Heart left ventricle (tissue), 16 donors: Measurements from ENCODE around the gene MYMK. TPM values are rescaled to one million over a fixed set of nuclear protein-coding genes. Genes with fewer than 3 reads are reported as not detected.

Experiments
- ATAC-seq, 4 donors: fragments of 200-7000 bp; cut with Tn5 transposase; one replicate each; pipeline ENCODE4 v1.9.1; 2020 to 2022; ENCODE audit warnings: moderate library complexity in 4 of 4, mild to moderate bottlenecking in 3 of 4, moderate number of reproducible peaks in 1 of 4
- DNase-seq, 5 donors: peaks; one replicate each; pipeline ENCODE4 v3.0.0-alpha.2; 2020
- H3K27ac ChIP-seq, 12 donors: fragments of 200-600 bp; sonication (generic) in 4 of 12; one replicate each; pipeline versions ENCODE4 v1.5.0 to v1.8.0; 2016 to 2022; ENCODE audit warnings: mild to moderate bottlenecking in 2 of 12
- H3K27me3 ChIP-seq, 9 donors: fragments of 200-600 bp; sonication (generic) in 2 of 9; one replicate each; pipeline versions ENCODE4 v1.5.1 to v1.8.0; 2016 to 2022; ENCODE audit warnings: mild to moderate bottlenecking in 3 of 9
- H3K36me3 ChIP-seq, 9 donors: fragments of 200-600 bp; sonication (generic) in 2 of 9; one replicate each; pipeline versions ENCODE4 v1.5.0 to v1.8.0; 2018 to 2022; ENCODE audit warnings: mild to moderate bottlenecking in 2 of 9
- H3K4me1 ChIP-seq, 12 donors: fragments of 200-600 bp; sonication (generic) in 4 of 12; one replicate each; pipeline versions ENCODE4 v1.5.0 to v1.8.0; 2016 to 2022; ENCODE audit warnings: mild to moderate bottlenecking in 3 of 12
- H3K4me3 ChIP-seq, 12 donors: fragments of 200-600 bp; sonication (generic) in 4 of 12; one replicate each; pipeline versions ENCODE4 v1.5.0 to v1.8.0; 2017 to 2022; ENCODE audit warnings: mild to moderate bottlenecking in 9 of 12, moderate library complexity in 4 of 12
- H3K9me3 ChIP-seq, 12 donors: fragments of 200-600 bp; sonication (generic) in 4 of 12; one replicate each; pipeline versions ENCODE4 v1.5.0 to v1.8.0; 2016 to 2022; ENCODE audit warnings: mild to moderate bottlenecking in 1 of 12
- POLR2A ChIP-seq, 2 donors: fragments of 450-650 bp; IDR thresholded peaks; one replicate each; pipeline ENCODE4 v1.6.1; 2017; ENCODE audit warnings: antibody characterized with exemption in 2 of 2, mild to moderate bottlenecking in 2 of 2, moderate library complexity in 2 of 2
- WGBS, 4 donors: extraction: QIAGEN DNeasy Blood & Tissue Kit in 2 of 4; methylation state at CpG; one replicate each; pipeline versions ENCODE4 v1.1.5 to v1.1.7; 2013 to 2018; 5-methylcytosine and 5-hydroxymethylcytosine counted together
- intact Hi-C, 10 donors: fragments of 100-400 bp; cut with DNase I; formaldehyde crosslinking; loops; one replicate each; pipeline versions ENCODE4 v1.11.1 to v1.14.2; 2022
- polyA plus RNA-seq, 2 donors: library from polyadenylated mRNA; stranded (reverse); fragments of 200-250 nt; gene quantifications; one replicate each; pipeline ENCODE4 v1.2.3, GENCODE V29; 2013
- total RNA-seq, 9 donors: library from RNA; depleted of rRNA in 2 of 9; stranded (reverse); fragments of >200 nt in 2 of 9; fragmentation: NEBNext Ultra II Directional in 3 of 9; extraction: Animal tissue kit (Norgen Biotek cat#: 25700) in 3 of 9; gene quantifications; one replicate each; pipeline versions ENCODE4 v1.1.0 to v1.2.4, GENCODE V29; 2016 to 2023
- TF ChIP-seq, protein P1 (sequence below), 12 donors: fragments of 200-600 bp; sonication (generic) in 4 of 12; IDR thresholded peaks; one replicate each; pipeline versions ENCODE4 v1.5.0 to v1.8.0; 2018 to 2022; ENCODE audit warnings: antibody characterized with exemption in 12 of 12, mild to moderate bottlenecking in 5 of 12
- donor health status: ischemic (EF 13 %, LVEDD 7.1; RV severe dilation, severe dysfunction).
- donor health status: healthy with polysubstance abuse.
- donor health status: DM: no; HTN: yes; CAD: no.
- donor health status: DM: no; HTN: no; CAD: no.
- donor health status: ischemic (EF 25% LVEDD 6.9; RV normal size, moderate dysfunction).
- donor health status: ischemic (EF 25% LVEDD 5.7; RV mildly dilated, moderate dysfunction).
- donor health status: healthy.
- donor health status: DM: yes; HTN: yes; CAD: no.
- donor health status: ischemic (EF 35%, LVEDD 5.7; RV mildly dilated, moderate dysfunction).
- donor health status: nonischemic (EF 11% LVEDD 7.7; RV severe dilation, severe dysfunction).
- donor health status: DM: yes; HTN: yes; CAD: no.
- donor health status: PGD.
- donor health status: ischemic (EF 29% LVEDD 5.4; RV normal size, mild dysfunction).
- donor health status: nonischemic (EF 23%, LVEDD 6.1; RV moderate dilation, normal function).

The MYMK gene
- total and polyA plus RNA-seq, 11 donors: not detected

DNA sequence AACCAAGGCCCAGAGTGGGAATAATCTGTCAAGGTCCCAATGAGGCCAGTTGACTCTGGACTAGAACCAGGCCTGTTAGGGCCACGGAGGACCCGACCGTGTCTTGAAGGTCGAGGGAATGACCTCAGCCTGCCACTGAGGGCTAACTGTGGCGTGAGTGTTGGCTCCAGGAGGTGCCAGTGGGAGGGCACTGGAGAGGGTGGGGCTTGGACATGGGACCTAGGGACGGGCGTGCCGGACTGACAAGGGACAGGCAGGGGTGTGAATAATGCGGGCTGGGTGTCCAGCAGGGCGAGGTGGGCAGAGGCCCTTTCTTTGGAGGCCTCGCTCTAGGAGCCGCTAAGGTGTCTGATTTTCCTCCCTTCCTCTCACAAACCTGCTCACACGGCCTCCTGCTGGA is 17.2 kb upstream of the MYMK start:
- intact Hi-C loops: loop anchor here in 2 of 10 donors (5.0 kb wide), 2 partner anchors 35 to 135 kb away; no protein-coding TSS in a partner anchor

DNA sequence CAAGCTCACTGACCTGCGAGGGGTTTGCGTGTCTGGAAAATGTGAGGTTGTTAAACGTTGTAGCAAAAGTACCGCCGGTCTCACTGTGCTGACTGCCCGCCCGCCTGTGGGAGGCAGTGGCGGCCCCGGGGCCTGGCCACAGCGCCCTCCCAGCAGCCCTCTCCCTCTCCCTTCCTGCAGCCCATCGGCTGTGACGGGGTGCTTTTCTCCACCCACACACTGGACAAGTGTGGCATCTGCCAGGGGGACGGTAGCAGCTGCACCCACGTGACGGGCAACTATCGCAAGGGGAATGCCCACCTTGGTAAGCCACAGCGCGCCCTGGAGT is 15.9 kb upstream of the MYMK start:
- 71 to 75% (median 72%) methylated on average over 15 to 18 of the region's 18 CpGs for WGBS, 4 donors
- Histone ChIP-seq H3K9me3 (no peaks in the 10 kb centered on the region), H3K36me3 (peaks cover 0 to 36% (median 0%) of the 10 kb centered on the region in 9 donors), H3K27me3 (no peaks in the 10 kb centered on the region), H3K27ac (peak overlapping the region in 3 of 12 donors; percentile 75 to 80 (median 79)), H3K4me1 (peaks cover 0 to 62% (median 36%) of the 10 kb centered on the region in 12 donors), H3K4me3 (no peak overlapping the region)
- DNase-seq: no peak
- ATAC-seq: no peak
- intact Hi-C loops: loop anchor here in 3 of 10 donors (2.0 to 5.0 kb wide), 3 partner anchors 18 to 137 kb away; no protein-coding TSS in a partner anchor
- TF ChIP-seq, protein P1, sequence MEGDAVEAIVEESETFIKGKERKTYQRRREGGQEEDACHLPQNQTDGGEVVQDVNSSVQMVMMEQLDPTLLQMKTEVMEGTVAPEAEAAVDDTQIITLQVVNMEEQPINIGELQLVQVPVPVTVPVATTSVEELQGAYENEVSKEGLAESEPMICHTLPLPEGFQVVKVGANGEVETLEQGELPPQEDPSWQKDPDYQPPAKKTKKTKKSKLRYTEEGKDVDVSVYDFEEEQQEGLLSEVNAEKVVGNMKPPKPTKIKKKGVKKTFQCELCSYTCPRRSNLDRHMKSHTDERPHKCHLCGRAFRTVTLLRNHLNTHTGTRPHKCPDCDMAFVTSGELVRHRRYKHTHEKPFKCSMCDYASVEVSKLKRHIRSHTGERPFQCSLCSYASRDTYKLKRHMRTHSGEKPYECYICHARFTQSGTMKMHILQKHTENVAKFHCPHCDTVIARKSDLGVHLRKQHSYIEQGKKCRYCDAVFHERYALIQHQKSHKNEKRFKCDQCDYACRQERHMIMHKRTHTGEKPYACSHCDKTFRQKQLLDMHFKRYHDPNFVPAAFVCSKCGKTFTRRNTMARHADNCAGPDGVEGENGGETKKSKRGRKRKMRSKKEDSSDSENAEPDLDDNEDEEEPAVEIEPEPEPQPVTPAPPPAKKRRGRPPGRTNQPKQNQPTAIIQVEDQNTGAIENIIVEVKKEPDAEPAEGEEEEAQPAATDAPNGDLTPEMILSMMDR (IDR thresholded peaks at IDR 0.05): no peak

More for the DNA sequence above, 17.2 kb upstream of the MYMK start:
- H3K36me3 ChIP-seq: peaks cover 0 to 43% (median 0%) of the 10 kb centered on the region in 9 donors
- H3K9me3 ChIP-seq: no peaks in the 10 kb centered on the region
- H3K27ac ChIP-seq: no peak overlapping the region
- WGBS, 4 donors: 70 to 88% (median 71%) methylated on average over 13 of the region's 13 CpGs
- TF ChIP-seq POLR2A (IDR thresholded peaks at IDR 0.05): no peak
- TF ChIP-seq, protein P1 (IDR thresholded peaks at IDR 0.05): no peak
- ATAC-seq (peak in 1 of 4 donors; percentile 6), DNase-seq (peak in 1 of 5 donors; percentile 65)
- no peaks in the 10 kb centered on the region for H3K27me3 ChIP-seq
- H3K4me3 ChIP-seq: no peak overlapping the region
- peaks cover 0 to 70% (median 43%) of the 10 kb centered on the region in 12 donors for H3K4me1 ChIP-seq

DNA sequence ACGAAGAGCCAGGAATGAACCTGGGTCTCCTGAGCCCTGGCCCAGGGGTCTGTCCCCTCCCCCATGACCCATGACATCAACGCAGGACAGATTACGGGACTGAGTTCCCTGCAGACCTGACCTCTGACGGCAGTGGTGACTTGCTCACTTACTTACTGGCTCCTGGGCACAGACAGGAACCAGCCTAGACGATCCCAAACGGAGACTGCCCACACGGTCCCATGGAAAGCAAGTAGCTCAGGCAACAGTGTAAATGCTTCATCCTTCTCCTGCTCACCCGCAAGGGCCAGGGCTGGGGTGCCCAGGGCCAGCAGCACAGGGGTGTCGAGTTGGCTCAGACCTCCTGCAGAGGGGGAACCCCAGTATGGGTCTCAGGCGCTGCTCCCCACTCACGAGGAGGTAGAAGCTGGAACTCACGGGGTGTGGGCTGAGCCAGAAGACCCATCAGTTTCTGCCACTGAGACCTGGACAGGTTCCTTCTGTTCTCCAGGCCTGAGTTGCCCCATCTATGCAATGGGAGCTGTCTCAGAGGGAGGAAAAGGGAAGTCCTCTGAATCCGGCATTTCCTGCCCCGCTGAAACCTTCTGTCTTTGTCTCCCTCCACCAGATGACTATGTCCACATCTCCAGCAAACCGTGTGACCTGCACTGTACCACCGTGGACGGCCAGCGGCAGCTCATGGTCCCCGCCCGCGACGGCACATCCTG is 15.4 kb upstream of the MYMK start:
- H3K36me3 ChIP-seq: peaks cover 0 to 36% (median 0%) of the 10 kb centered on the region in 9 donors
- WGBS, 4 donors: 51 to 61% (median 57%) methylated on average over 18 to 22 of the region's 22 CpGs
- TF ChIP-seq, protein P1 (IDR thresholded peaks at IDR 0.05): no peak
- TF ChIP-seq POLR2A (IDR thresholded peaks at IDR 0.05): no peak
- intact Hi-C loops: loop anchor here in 5 of 10 donors (1.0 to 10.0 kb wide), 7 partner anchors 18 to 455 kb away; partner anchors contain the start of gene VAV2 (in 1 of the 5)
- peak overlapping the region; percentile 6 to 80 (median 64) for H3K27ac ChIP-seq
- H3K4me3 ChIP-seq: peak overlapping the region in 9 of 12 donors; percentile 9 to 43 (median 37)
- no peaks in the 10 kb centered on the region for H3K9me3 ChIP-seq
- peak; percentile 8 to 40 (median 30) for ATAC-seq
- no peak for DNase-seq
- H3K27me3 ChIP-seq: no peaks in the 10 kb centered on the region
- peaks cover 0 to 64% (median 33%) of the 10 kb centered on the region in 12 donors for H3K4me1 ChIP-seq
